Astrocyte of the spinal cord (primary cell): ENCODE data around the gene SV2C.

Experiments
- DNase-seq: peaks from one replicate; pipeline ENCODE4 v3.0.0; 2011; ENCODE audit warnings: low read depth, low spot score
- H3K4me3 ChIP-seq: 2 replicates; pipeline ENCODE4 v1.5.1; 2011; ENCODE audit warnings: low read depth, mild to moderate bottlenecking, low read length, moderate library complexity
- CTCF ChIP-seq: IDR thresholded peaks from 2 replicates; pipeline ENCODE4 v1.5.1; 2012; ENCODE audit warnings: low read depth, mild to moderate bottlenecking, low read length, inconsistent platforms
- in situ Hi-C: cut with HindIII; loops from 2 replicates; pipeline ENCODE4 v1.10.0; 2017; ENCODE audit warnings: low sequenced_read_pairs

Gene SV2C

GRCh38 chr5:76209297-76209696 is 126.1 kb downstream of the SV2C start:
- no peak for TF ChIP-seq CTCF
- in situ Hi-C loops = no loop called here
- H3K4me3 ChIP-seq = no peak overlapping the region
- DNase-seq = no peak

GRCh38 chr5:76210946-76211345 is 127.8 kb downstream of the SV2C start:
- in situ Hi-C loops = no loop called here
- TF ChIP-seq CTCF = no peak

GRCh38 chr5:76213858-76214257 is 130.7 kb downstream of the SV2C start:
- DNase-seq = no peak
- no peak for TF ChIP-seq CTCF
- H3K4me3 ChIP-seq = no peak overlapping the region
- in situ Hi-C loops = no loop called here

More at GRCh38 chr5:76210946-76211345, 127.8 kb downstream of the SV2C start:
- no peak overlapping the region for H3K4me3 ChIP-seq
- DNase-seq = no peak

GRCh38 chr5:76216748-76217147 is 133.6 kb downstream of the SV2C start:
- TF ChIP-seq CTCF = no peak
- in situ Hi-C loops = no loop called here
- no peak for DNase-seq
- H3K4me3 ChIP-seq = no peak overlapping the region

- H3K4me3 ChIP-seq = no peak overlapping the region
- in situ Hi-C loops = no loop called here
- TF ChIP-seq CTCF = no peak
- DNase-seq = no peak
These were observed 136.5 kb downstream of the SV2C start for GRCh38 chr5:76219636-76220035.

GRCh38 chr5:76221311-76221710 is 138.1 kb downstream of the SV2C start:
- in situ Hi-C loops = no loop called here
- H3K4me3 ChIP-seq = no peak overlapping the region
- DNase-seq = no peak
- no peak for TF ChIP-seq CTCF

- TF ChIP-seq CTCF = no peak
- in situ Hi-C loops = no loop called here
- no peak for DNase-seq
- no peak overlapping the region for H3K4me3 ChIP-seq
These were observed 139.1 kb downstream of the SV2C start for GRCh38 chr5:76222318-76222717.
